Liver (tissue), 9 donors: ENCODE data around the gene TESMIN. TPM values are rescaled to one million over a fixed set of nuclear protein-coding genes. Genes with fewer than 3 reads are reported as not detected.

ENCODE experiments used
- DNase-seq: peaks from one replicate; pipeline ENCODE4 v3.0.0-alpha.2; 2017; ENCODE audit warnings: low spot score
- H3K27ac ChIP-seq, 2 donors: one replicate each; pipeline ENCODE4 v1.7.0; 2013; ENCODE audit warnings: inconsistent platforms in 2 of 2, low read length in 2 of 2, control low read depth in 1 of 2, low read depth in 1 of 2, mild to moderate bottlenecking in 1 of 2
- H3K27me3 ChIP-seq, 4 donors: one replicate each; pipeline versions ENCODE4 v1.6.1 to v1.7.0; 2013; ENCODE audit warnings: low read length in 3 of 4, inconsistent platforms in 1 of 4, mild to moderate bottlenecking in 1 of 4, moderate library complexity in 1 of 4; ENCODE audit not compliant: control insufficient read depth in 4 of 4, insufficient read depth in 4 of 4
- H3K36me3 ChIP-seq, 4 donors: one replicate each; pipeline versions ENCODE4 v1.6.1 to v1.7.0; 2013; ENCODE audit warnings: low read length in 3 of 4, mild to moderate bottlenecking in 3 of 4, low read depth in 1 of 4, moderate library complexity in 1 of 4; ENCODE audit not compliant: control insufficient read depth in 4 of 4, insufficient read depth in 3 of 4
- H3K4me1 ChIP-seq, 4 donors: one replicate each; pipeline versions ENCODE4 v1.6.1 to v1.7.0; 2013; ENCODE audit warnings: low read length in 3 of 4, mild to moderate bottlenecking in 3 of 4, moderate library complexity in 1 of 4; ENCODE audit not compliant: control insufficient read depth in 4 of 4, insufficient read depth in 4 of 4
- H3K4me3 ChIP-seq, 3 donors: one replicate each; pipeline versions ENCODE4 v1.6.1 to v1.7.0; 2013; ENCODE audit warnings: low read length in 3 of 3, control low read depth in 1 of 3, low read depth in 1 of 3, mild to moderate bottlenecking in 1 of 3
- H3K9ac ChIP-seq, 2 donors: one replicate each; pipeline ENCODE4 v1.7.0; 2013; ENCODE audit warnings: low read length in 2 of 2, mild to moderate bottlenecking in 2 of 2, moderate library complexity in 2 of 2, control low read depth in 1 of 2, low read depth in 1 of 2
- H3K9me3 ChIP-seq, 4 donors: one replicate each; pipeline versions ENCODE4 v1.6.1 to v1.7.0; 2013; ENCODE audit warnings: low read length in 3 of 4; ENCODE audit not compliant: control insufficient read depth in 4 of 4
- CTCF ChIP-seq: fragments of 150-350 bp; IDR thresholded peaks from 2 replicates; pipeline ENCODE4 v1.5.1; 2017; ENCODE audit warnings: improper control_type of control experiment, low read depth, low read length; ENCODE audit not compliant: missing input control
- EGR1 ChIP-seq, 2 donors: IDR thresholded peaks; 2 replicates each; pipeline ENCODE4 v1.6.1; 2016 to 2018; ENCODE audit warnings: antibody characterized with exemption in 2 of 2, low read depth in 2 of 2
- FOXA1 ChIP-seq: IDR thresholded peaks from 2 replicates; pipeline ENCODE4 v1.6.1; 2016; ENCODE audit warnings: antibody characterized with exemption
- FOXA2 ChIP-seq: IDR thresholded peaks from 2 replicates; pipeline ENCODE4 v1.6.1; 2016; ENCODE audit warnings: antibody characterized with exemption
- GABPA ChIP-seq, 2 donors: IDR thresholded peaks in 1 of 2; conservative IDR thresholded peaks in 1 of 2; 2 replicates each; pipeline ENCODE4 v1.6.1; 2016; ENCODE audit warnings: antibody characterized with exemption in 2 of 2, mild to moderate bottlenecking in 1 of 2, moderate library complexity in 1 of 2
- HNF4A ChIP-seq, 2 donors: conservative IDR thresholded peaks; 2 replicates each; pipeline ENCODE4 v1.6.1; 2016; ENCODE audit warnings: antibody characterized with exemption in 2 of 2, mild to moderate bottlenecking in 2 of 2
- HNF4G ChIP-seq: IDR thresholded peaks from 2 replicates; pipeline ENCODE4 v1.6.1; 2016; ENCODE audit warnings: antibody characterized with exemption
- JUND ChIP-seq, 2 donors: IDR thresholded peaks; 2 replicates each; pipeline ENCODE4 v1.6.1; 2016; ENCODE audit warnings: antibody characterized with exemption in 2 of 2
- MAX ChIP-seq: IDR thresholded peaks from 2 replicates; pipeline ENCODE4 v1.6.1; 2016; ENCODE audit warnings: antibody characterized with exemption
- NR2F2 ChIP-seq: IDR thresholded peaks from 2 replicates; pipeline ENCODE4 v1.6.1; 2016; ENCODE audit warnings: antibody characterized with exemption
- RAD21 ChIP-seq, 2 donors: IDR thresholded peaks; 2 replicates each; pipeline ENCODE4 v1.6.1; 2016; ENCODE audit warnings: antibody characterized with exemption in 2 of 2, mild to moderate bottlenecking in 2 of 2
- REST ChIP-seq: IDR thresholded peaks from 2 replicates; pipeline ENCODE4 v1.6.1; 2016; ENCODE audit warnings: antibody characterized with exemption, mild to moderate bottlenecking
- RXRA ChIP-seq, 2 donors: IDR thresholded peaks; 2 replicates each; pipeline ENCODE4 v1.6.1; 2017 to 2018; ENCODE audit warnings: antibody characterized with exemption in 2 of 2, mild to moderate bottlenecking in 1 of 2
- SP1 ChIP-seq: IDR thresholded peaks from 2 replicates; pipeline ENCODE4 v1.6.1; 2018; ENCODE audit warnings: antibody characterized with exemption, mild to moderate bottlenecking
- TAF1 ChIP-seq: conservative IDR thresholded peaks from 2 replicates; pipeline ENCODE4 v1.6.1; 2016; ENCODE audit warnings: antibody characterized with exemption, mild to moderate bottlenecking
- YY1 ChIP-seq: IDR thresholded peaks from 2 replicates; pipeline ENCODE4 v1.6.1; 2016; ENCODE audit warnings: antibody characterized with exemption, mild to moderate bottlenecking
- ZBTB33 ChIP-seq: IDR thresholded peaks from 2 replicates; pipeline ENCODE4 v1.6.1; 2016; ENCODE audit warnings: antibody characterized with exemption
- WGBS: extraction: QIAGEN DNeasy Blood & Tissue Kit; methylation state at CpG from one replicate; pipeline ENCODE4 v1.1.7; 2013; 5-methylcytosine and 5-hydroxymethylcytosine counted together
- polyA plus RNA-seq, 2 donors: library from polyadenylated mRNA; stranded (reverse) in 1 of 2; unstranded in 1 of 2; fragments of 200-250 nt in 1 of 2; fragments of >200 nt in 1 of 2; fragmentation: Nextera tagmentation in 1 of 2; extraction: Ambion mirVana in 1 of 2; gene quantifications; one replicate each; pipeline versions ENCODE4 v1.2.1 to v1.2.3, GENCODE V29; 2013 to 2015
- total RNA-seq, 2 donors: library from RNA; depleted of rRNA; stranded (reverse); fragments of >200 nt; gene quantifications; one replicate each; pipeline ENCODE4 v1.2.3, GENCODE V29; 2014
- donor health status: healthy.
- donor health status: healthy.
- donor health status: healthy.
- donor health status: healthy.
- donor health status: healthy.

TESMIN gene
- total and polyA plus RNA-seq, 4 donors = 0.27 to 2.5 (median 0.62) TPM

GRCh38 chr11:68687986-68688385 is 63.3 kb downstream of the TESMIN start:
- H3K4me3 ChIP-seq = no peak overlapping the region
- WGBS = 84% methylated on average over 14 of the region's 14 CpGs
- no peak overlapping the region for H3K9ac ChIP-seq
- no peak overlapping the region for H3K27ac ChIP-seq
- H3K4me1 ChIP-seq = peaks cover 0 to 11% (median 7%) of the 10 kb centered on the region in 4 donors
- H3K27me3 ChIP-seq = peaks cover 0 to 10% (median 5%) of the 10 kb centered on the region in 4 donors
- no peaks in the 10 kb centered on the region for H3K36me3 ChIP-seq
- no peak for DNase-seq
- TF ChIP-seq FOXA1 (no peak), YY1 (no peak), JUND (IDR thresholded peaks at IDR 0.05) (no peak), RXRA (IDR thresholded peaks at IDR 0.05) (no peak), NR2F2 (no peak), EGR1 (IDR thresholded peaks at IDR 0.05; ENCODE audit: low read depth in 2 of 2) (no peak), MAX (no peak), RAD21 (IDR thresholded peaks at IDR 0.05) (no peak), CTCF (no peak), HNF4G (no peak), TAF1 (no peak), GABPA (IDR thresholded peaks at IDR 0.05 in 1 of 2, conservative IDR thresholded peaks at IDR 0.05 in 1 of 2) (no peak), SP1 (no peak), FOXA2 (no peak)
- no peaks in the 10 kb centered on the region for H3K9me3 ChIP-seq

- no peaks in the 10 kb centered on the region for H3K36me3 ChIP-seq
- 72% methylated on average over 9 of the region's 9 CpGs for WGBS
- TF ChIP-seq HNF4G (no peak), REST (no peak), ZBTB33 (no peak), TAF1 (no peak), MAX (no peak), HNF4A (conservative IDR thresholded peaks at IDR 0.05) (no peak), GABPA (IDR thresholded peaks at IDR 0.05 in 1 of 2, conservative IDR thresholded peaks at IDR 0.05 in 1 of 2) (no peak)
- no peaks in the 10 kb centered on the region for H3K9me3 ChIP-seq
- H3K27ac ChIP-seq = no peak overlapping the region
- no peak overlapping the region for H3K9ac ChIP-seq
- peaks cover 0 to 11% (median 7%) of the 10 kb centered on the region in 4 donors for H3K4me1 ChIP-seq
- DNase-seq = no peak
- no peak overlapping the region for H3K4me3 ChIP-seq
- peaks cover 0 to 10% (median 5%) of the 10 kb centered on the region in 4 donors for H3K27me3 ChIP-seq
These were observed 64.0 kb downstream of the TESMIN start for GRCh38 chr11:68687311-68687710.
